GM12878 (cell line): ENCODE data around the gene KIFC1. TPM values are rescaled to one million over a fixed set of nuclear protein-coding genes. Genes with fewer than 3 reads are reported as not detected.

Experiments
- ATAC-seq: fragments of 200-7000 bp; cut with Tn5 transposase; 3 replicates; pipeline ENCODE4 v1.9.1; 2020; ENCODE audit warnings: mild to moderate bottlenecking, moderate library complexity
- BruUV-seq: library from RNA; stranded (reverse); fragments of 400-500 nt; replicated peaks from 2 replicates; lab custom pipeline; 2021; lab: Mats Ljungman, UMichigan
- CTCF ChIA-PET: fragments of 300-600 bp; sonication (Branson Sonifier 250); formaldehyde crosslinking; extraction: SDS; loops from one replicate; lab custom pipeline; 2021; ENCODE audit warnings: inconsistent platforms; lab: Yijun Ruan, JAX
- POLR2A ChIA-PET: fragments of 350-600 bp; formaldehyde crosslinking; extraction: SDS; loops from one replicate; lab custom pipeline; 2021; ENCODE audit warnings: inconsistent platforms; lab: Charles Lee
- RAD21 ChIA-PET: fragments of 300-600 bp; sonication (Branson Sonifier 250); formaldehyde crosslinking; loops from one replicate; lab custom pipeline; 2023; ENCODE audit warnings: antibody characterized with exemption; ENCODE audit not compliant: unreplicated experiment; lab: Charles Lee
- SMC1A ChIA-PET: fragments of 300-600 bp; sonication (Branson Sonifier 250); formaldehyde crosslinking; loops from one replicate; lab custom pipeline; 2023; ENCODE audit not compliant: unreplicated experiment, uncharacterized antibody; lab: Charles Lee
- DNase-seq: peaks from one replicate; pipeline ENCODE4 v3.0.0-alpha.2; 2011; ENCODE audit warnings: low read depth, low spot score
- FAIRE-seq: peaks from 3 replicates; lab custom pipeline; 2011; peaks lifted over from hg19 to GRCh38; lab: Jason Lieb, UNC
- H2AFZ ChIP-seq: 2 replicates; pipeline ENCODE4 v1.6.0; 2011; ENCODE audit warnings: low read depth, low read length, control low read depth; ENCODE audit not compliant: control insufficient read depth
- H3K27ac ChIP-seq: 2 replicates; pipeline ENCODE4 v1.5.1; 2011; ENCODE audit warnings: control low read depth; ENCODE audit not compliant: control insufficient read depth, insufficient read depth
- H3K27me3 ChIP-seq, 2 experiments: replicated peaks in 1 of 2; 2 replicates each; pipeline versions ENCODE4 v1.6.0 to v1.6.1; 2011; ENCODE audit warnings: low read length in 1 of 2; ENCODE audit not compliant: control insufficient read depth in 2 of 2, insufficient read depth in 2 of 2
- H3K36me3 ChIP-seq, 2 experiments: 2 replicates each; pipeline ENCODE4 v1.5.1; 2011; ENCODE audit warnings: low read length in 1 of 2; ENCODE audit not compliant: control insufficient read depth in 2 of 2, insufficient read depth in 2 of 2
- H3K4me1 ChIP-seq: 2 replicates; pipeline ENCODE4 v1.6.1; 2011; ENCODE audit warnings: mild to moderate bottlenecking, low read length, moderate library complexity, mixed read lengths; ENCODE audit not compliant: control insufficient read depth, insufficient read depth
- H3K4me2 ChIP-seq: 2 replicates; pipeline ENCODE4 v1.6.0; 2011; ENCODE audit warnings: control low read depth; ENCODE audit not compliant: control insufficient read depth, insufficient read depth
- H3K4me3 ChIP-seq: fragments of 200-600 bp; sonication (generic); 2 replicates; pipeline ENCODE4 v1.5.1; 2016
- H3K79me2 ChIP-seq: 2 replicates; pipeline ENCODE4 v1.6.0; 2011; ENCODE audit warnings: low read length; ENCODE audit not compliant: control insufficient read depth, insufficient read depth
- H3K9ac ChIP-seq: 2 replicates; pipeline ENCODE4 v1.8.0; 2011; ENCODE audit warnings: low read length, control low read depth, mixed read lengths; ENCODE audit not compliant: control insufficient read depth, insufficient read depth
- H3K9me3 ChIP-seq: replicated peaks from 3 replicates; pipeline ENCODE4 v1.5.1; 2011; ENCODE audit warnings: mild to moderate bottlenecking, low read length; ENCODE audit not compliant: control insufficient read depth, insufficient read depth
- H4K20me1 ChIP-seq: 2 replicates; pipeline ENCODE4 v1.6.0; 2011; ENCODE audit not compliant: control insufficient read depth, insufficient read depth
- RELA ChIP-seq: fragments of 450-650 bp; IDR thresholded peaks from 2 replicates; pipeline ENCODE4 v1.8.0; 2014; ENCODE audit warnings: borderline replicate concordance; ENCODE audit not compliant: partially characterized antibody
- TBL1XR1 ChIP-seq: IDR thresholded peaks from 2 replicates; pipeline ENCODE4 v1.6.1; 2012; ENCODE audit warnings: low read depth, low read length, improper control_type of control experiment
- WGBS: methylation state at CpG from one replicate; pipeline ENCODE4 v1.1.6; 2016; ENCODE audit warnings: low lambda C conversion rate; ENCODE audit not compliant: insufficient replicate concordance, insufficient coverage; ENCODE audit errors: missing lambda C conversion rate; 5-methylcytosine and 5-hydroxymethylcytosine counted together
- in situ Hi-C: fragments of 300-500 bp; cut with MboI; formaldehyde crosslinking; loops from 9 replicates; pipeline ENCODE4 v1.14.3; 2018; ENCODE audit warnings: mixed read lengths
- intact Hi-C: fragments of 100-400 bp; cut with micrococcal nuclease; formaldehyde crosslinking; loops from one replicate; pipeline ENCODE4 v1.14.2; 2022; ENCODE audit not compliant: unreplicated experiment
- polyA plus RNA-seq, 11 experiments: library from polyadenylated mRNA; depleted of rRNA in 4 of 11; unstranded in 6 of 11; stranded (reverse) in 5 of 11; fragments of >200 nt; fragmentation: Nextera tagmentation in 4 of 11; fragmentation: Illumina TruSeq in 1 of 11; extraction: Ambion mirVana in 4 of 11; extraction: Trizol in 1 of 11; gene quantifications; 1 replicate in 1 of 11; 2 replicates in 10 of 11; pipeline versions ENCODE4 v1.2.1 to v1.2.3, GENCODE V29; 2011 to 2016; ENCODE audit warnings: inconsistent platforms in 2 of 11, missing spikeins in 2 of 11, low read depth in 1 of 11
- total RNA-seq, 4 experiments: library from RNA; depleted of rRNA in 3 of 4; stranded (reverse); fragments of >200 nt in 3 of 4; fragmentation: Illumina TruSeq in 1 of 4; extraction: Trizol in 1 of 4; gene quantifications; 2 replicates each; pipeline versions ENCODE4 v1.2.1 to v1.2.3, GENCODE V29; 2013 to 2021
- TF ChIP-seq, protein P1 (sequence below): fragments of 150-350 bp; IDR thresholded peaks from 2 replicates; pipeline ENCODE4 v1.6.1; 2014; ENCODE audit warnings: mild to moderate bottlenecking, low read depth, low read length

Gene KIFC1
- total and polyA plus RNA-seq, 10 of the 15 experiments (the other 5 are each of a cell fraction or from before 2014, with no cell fraction given) = 1.8 to 87.4 (median 54.4) TPM

DNA sequence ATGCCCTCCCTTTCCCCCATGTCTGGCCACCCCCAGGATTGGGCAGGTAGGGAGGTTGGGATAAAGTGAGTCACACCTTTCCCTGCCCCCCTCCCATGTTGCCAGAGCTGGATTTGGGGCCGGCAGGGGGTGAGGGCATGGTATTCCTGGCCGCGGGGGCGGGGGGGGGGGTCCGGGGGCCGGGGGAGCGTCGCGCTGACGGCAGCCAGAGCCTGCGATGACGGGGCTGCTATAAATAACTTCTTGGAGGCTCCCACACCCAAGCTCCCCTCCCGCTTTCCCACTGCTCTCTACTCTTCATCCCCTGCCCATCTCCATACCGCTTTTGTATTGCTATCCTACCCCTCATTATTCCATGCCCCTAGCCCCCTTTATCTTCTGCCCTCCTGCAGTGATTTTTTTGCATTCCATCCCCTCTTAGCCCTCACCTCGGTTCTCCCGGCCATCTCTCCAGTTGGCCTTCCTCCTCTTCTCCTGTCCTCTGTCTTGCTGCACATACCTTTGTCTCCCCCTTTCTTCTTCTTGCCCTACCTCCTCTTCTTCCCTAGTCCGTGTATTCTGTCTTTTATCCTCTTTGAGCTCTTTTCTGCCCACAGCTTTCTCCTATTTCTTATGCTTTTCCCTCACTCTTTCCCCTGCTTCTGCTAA is 42.0 kb downstream of the KIFC1 start (continued):
- TF ChIP-seq, protein P1, sequence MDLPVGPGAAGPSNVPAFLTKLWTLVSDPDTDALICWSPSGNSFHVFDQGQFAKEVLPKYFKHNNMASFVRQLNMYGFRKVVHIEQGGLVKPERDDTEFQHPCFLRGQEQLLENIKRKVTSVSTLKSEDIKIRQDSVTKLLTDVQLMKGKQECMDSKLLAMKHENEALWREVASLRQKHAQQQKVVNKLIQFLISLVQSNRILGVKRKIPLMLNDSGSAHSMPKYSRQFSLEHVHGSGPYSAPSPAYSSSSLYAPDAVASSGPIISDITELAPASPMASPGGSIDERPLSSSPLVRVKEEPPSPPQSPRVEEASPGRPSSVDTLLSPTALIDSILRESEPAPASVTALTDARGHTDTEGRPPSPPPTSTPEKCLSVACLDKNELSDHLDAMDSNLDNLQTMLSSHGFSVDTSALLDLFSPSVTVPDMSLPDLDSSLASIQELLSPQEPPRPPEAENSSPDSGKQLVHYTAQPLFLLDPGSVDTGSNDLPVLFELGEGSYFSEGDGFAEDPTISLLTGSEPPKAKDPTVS = no peak
- no peak for TF ChIP-seq TBL1XR1

DNA sequence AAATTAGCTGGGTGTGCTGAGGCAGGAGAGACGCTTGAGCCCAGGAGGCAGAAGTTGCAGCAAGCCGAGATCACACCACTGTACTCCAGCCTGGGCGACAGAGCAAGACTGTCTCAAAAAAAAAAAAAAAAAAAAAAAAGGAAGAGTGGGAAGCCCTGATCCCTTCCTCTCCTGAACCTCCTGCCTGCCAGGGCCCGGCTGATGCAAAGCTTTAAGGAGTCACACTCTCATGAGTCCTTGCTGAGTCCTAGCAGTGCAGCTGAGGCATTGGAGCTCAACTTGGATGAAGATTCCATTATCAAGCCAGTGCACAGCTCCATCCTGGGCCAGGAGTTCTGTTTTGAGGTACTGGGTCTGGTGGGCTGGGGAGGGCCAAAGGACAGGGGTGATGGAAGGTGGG is 43.3 kb downstream of the KIFC1 start:
- RAD21 ChIA-PET = no interaction called here

More for the DNA sequence above, 43.3 kb downstream of the KIFC1 start:
- no peak overlapping the region for H3K27ac ChIP-seq
- ChIA-PET CTCF (interaction anchor here (1.4 kb wide), 1 partner anchor 11 kb away, joined by 3 read pairs; no protein-coding TSS in a partner anchor), POLR2A (interaction anchor here (0.6 to 0.7 kb wide), 2 partner anchors 259 to 1025 kb away, joined by 3 read pairs; no protein-coding TSS in a partner anchor), SMC1A (no interaction called here)
- 100% methylated on average over 1 of the region's 4 CpGs for WGBS
- peaks cover 27% of the 10 kb centered on the region for H3K4me1 ChIP-seq
- no peak overlapping the region for H3K4me2 ChIP-seq
- no peaks in the 10 kb centered on the region for H4K20me1 ChIP-seq
- no peaks in the 10 kb centered on the region for H3K27me3 ChIP-seq
- ATAC-seq = no peak
- H3K79me2 ChIP-seq = peaks cover 5% of the 10 kb centered on the region
- in situ Hi-C loops = no loop called here
- H3K9me3 ChIP-seq = no peaks in the 10 kb centered on the region
- H2AFZ ChIP-seq = no peak overlapping the region
- no peak for TF ChIP-seq RELA
- FAIRE-seq = no peak
- BruUV-seq = no TSS peak
- intact Hi-C loops = no loop called here
- H3K9ac ChIP-seq = no peak overlapping the region
- no peak for DNase-seq
- peaks cover 0 to 3% of the 10 kb centered on the region in 2 experiments; a peak in 2 of 4 replicates for H3K36me3 ChIP-seq
- no peak overlapping the region for H3K4me3 ChIP-seq
